HG03457 (cell line): Measurements from ENCODE around the gene NUP88.
"Not testable (repeated sequence)": the region's sequence is repeated elsewhere in the genome, so short reads cannot be mapped to it uniquely, and the experiment has no call there.

Experiments used
- ATAC-seq: cut with Tn5 transposase; IDR thresholded peaks from one replicate; pipeline ENCODE4 v1.9.1; 2021; ENCODE audit warnings: moderate number of reproducible peaks; ENCODE audit not compliant: unreplicated experiment

NUP88 gene

DNA sequence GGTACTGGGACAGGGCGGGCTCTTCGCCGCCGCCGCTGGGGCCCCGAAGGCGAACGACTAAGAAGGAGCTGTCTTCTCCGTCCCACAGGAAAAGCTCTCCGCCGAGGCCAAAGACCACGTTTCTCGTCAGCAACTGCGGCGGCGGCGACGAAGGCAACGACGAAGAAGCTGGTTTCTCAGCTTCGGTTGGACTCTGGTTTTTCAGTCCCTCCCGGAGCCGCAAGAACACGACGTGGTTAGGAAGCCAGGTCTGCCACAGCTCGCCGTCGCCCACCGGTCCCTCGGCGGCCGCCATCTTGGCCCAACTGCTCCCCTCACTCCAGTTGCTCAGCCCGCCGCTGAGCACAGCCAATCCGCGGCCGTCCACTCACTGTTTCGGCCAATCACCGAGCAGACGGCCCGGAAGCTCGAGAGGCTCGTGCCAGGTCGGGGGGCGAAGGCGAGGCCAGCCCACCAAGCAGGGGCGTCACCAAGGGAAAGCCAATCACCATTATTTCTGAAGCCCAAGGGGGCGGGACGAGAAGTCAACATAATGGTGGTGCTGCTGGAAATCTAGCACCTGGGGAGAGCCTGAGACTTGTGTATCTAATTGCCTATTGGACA, at the start of gene NUP88:
TSS of gene NUP88 (minus strand) at position 307 of the 603 bp plus-strand sequence. CDS start at position 295, 12 bp downstream.
- peak; percentile 78 for ATAC-seq

- ATAC-seq = no peak
Measured at GRCh38 chr17:5468075-5468473, 48.6 kb upstream of the NUP88 start.

GRCh38 chr17:5467416-5467815, 48.0 kb upstream of the NUP88 start:
- ATAC-seq = no peak

GRCh38 chr17:5466295-5466694, 46.8 kb upstream of the NUP88 start:
- no peak for ATAC-seq

- ATAC-seq = no peak
Measured at GRCh38 chr17:5464717-5465507, 45.5 kb upstream of the NUP88 start.

- no peak for ATAC-seq
Measured at GRCh38 chr17:5446786-5447185, 27.3 kb upstream of the NUP88 start.

- no peak for ATAC-seq
Measured at GRCh38 chr17:5444209-5444608, 24.7 kb upstream of the NUP88 start.

DNA sequence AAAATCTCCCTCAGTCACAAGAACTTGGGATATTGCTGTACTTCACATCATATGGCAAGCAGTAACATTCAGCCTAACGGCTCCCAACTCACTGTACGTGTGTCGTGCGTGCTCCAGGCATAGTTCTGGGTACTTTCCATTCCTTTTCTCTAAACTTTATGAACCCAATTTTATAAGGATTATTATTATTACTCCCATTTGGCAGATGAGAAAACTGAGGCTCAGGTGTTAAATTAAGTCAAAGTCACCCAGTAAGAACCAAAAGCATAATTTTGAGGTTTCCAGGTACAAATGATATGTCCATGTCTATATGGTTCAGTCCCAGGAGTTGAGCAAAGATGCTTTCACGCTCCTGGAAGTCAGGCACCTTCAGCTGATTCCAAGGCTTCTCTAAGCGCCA, 24.3 kb upstream of the NUP88 start:
- no peak for ATAC-seq

DNA sequence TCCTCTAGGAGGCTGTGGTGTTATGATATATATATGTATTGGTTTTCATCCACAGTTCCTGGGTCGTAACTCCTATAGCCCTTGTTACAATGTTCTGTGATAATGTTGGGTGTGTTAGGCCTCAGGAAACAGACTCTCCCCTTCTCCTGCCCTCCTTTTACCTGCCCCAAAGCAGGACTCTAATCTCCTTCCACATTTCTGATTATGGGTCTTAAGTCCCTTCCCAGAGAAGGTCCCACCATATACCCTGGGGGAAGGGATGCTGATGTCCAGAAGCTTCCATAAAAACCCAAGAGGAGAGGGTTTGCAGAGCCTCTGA, 19.9 kb upstream of the NUP88 start:
- ATAC-seq = peak; percentile 8

- peak; percentile 49 for ATAC-seq
Measured at GRCh38 chr17:5438716-5439445, 19.4 kb upstream of the NUP88 start, which contains the start of gene C1QBP. Gene C1QBP (minus strand): TSS chr17:5439155. CDS start chr17:5439073, 82 bp downstream.

DNA sequence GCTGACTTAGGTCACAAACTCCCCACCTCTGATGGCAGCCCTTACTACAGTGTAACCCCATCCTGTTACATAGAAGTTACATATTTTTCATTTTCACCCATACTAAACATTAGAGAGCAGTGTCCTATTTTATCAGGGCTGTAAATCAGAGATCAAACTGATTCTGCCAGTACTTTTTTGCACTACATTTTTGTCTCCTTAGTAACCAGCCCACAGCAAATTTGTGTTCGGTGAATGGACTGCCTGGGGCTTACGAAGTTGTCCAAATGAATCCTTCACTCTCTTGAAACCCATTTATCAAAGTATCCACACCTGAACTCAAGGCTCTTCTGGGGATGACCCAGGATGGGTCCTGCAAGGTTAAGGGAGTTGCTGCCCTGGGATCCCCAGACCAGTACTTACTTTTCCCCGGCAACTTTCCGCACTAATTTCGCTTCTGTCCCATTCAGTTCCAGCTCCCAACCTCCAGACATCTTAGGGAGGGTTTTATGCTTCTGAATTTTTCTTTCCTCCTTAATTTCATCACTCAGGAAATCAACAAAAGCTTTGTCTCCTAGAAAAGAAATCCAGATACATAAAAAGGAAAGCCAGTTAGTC, 18.4 kb upstream of the NUP88 start:
- ATAC-seq = no peak

DNA sequence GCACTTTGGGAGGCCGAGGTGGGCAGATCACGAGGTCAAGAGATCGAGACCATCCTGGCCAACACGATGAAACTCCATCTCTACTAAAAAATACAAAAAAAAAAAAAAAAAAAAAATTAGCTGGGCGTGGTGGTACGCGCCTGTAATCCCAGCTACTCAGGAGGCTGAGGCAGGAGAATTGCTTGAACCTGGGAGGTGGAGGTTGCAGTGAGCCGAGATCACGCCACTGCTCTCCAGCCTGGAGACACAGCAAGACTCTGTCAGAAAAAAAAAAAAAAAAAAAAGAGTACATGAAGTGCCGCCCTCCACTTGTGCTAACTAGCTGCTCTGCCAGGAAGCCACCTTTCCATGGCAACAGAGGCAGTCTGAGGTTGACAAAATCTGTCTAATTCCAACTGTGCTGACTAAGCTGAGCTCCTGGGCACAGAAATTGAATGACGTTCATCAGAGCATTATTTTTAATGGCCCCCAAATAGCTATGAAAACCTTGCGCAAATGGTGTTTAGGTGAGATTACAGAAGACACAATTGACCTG, 16.4 kb upstream of the NUP88 start:
- not testable (repeated sequence) for ATAC-seq

GRCh38 chr17:5434984-5435383, 15.5 kb upstream of the NUP88 start:
- ATAC-seq = no peak

GRCh38 chr17:5431949-5432556, 12.6 kb upstream of the NUP88 start:
- ATAC-seq = no peak

GRCh38 chr17:5431234-5431633, 11.8 kb upstream of the NUP88 start:
- not testable (repeated sequence) for ATAC-seq

- no peak for ATAC-seq
Measured at GRCh38 chr17:5430413-5430999, 11.0 kb upstream of the NUP88 start.

DNA sequence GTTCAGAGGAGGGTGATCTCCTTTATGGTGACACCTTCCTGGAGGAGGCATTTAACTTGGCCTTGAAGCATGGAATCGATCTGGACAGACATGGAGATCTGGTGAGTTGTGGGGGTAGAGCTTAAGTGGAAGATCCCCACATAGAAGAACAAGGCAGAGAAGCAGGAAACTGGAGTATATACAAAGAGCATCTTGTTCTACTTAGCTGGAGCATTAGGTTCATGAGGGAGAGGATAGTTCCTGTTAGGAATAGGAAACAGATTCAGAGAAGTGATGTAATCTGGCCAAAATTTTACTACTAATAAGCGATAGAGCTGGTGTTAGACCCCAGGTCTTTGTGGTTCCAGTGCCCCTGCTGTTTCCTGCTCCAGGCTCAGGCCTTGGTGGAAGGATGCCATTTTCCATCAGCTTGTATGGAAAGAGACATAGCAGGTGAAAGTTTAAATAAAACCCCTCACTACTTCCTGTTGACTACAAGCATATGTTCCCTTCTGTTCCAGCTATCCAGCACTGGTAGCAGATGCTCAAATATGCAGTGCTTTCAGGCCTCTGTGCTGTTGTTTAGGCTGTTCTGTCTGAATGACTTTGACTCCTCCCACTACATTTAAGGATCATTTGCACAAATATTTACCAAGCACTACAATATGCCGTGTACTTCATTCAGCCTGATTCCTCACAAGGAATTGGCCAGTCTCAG, 9.9 kb upstream of the NUP88 start:
- no peak for ATAC-seq

- ATAC-seq = no peak
Measured at GRCh38 chr17:5425826-5426225, 6.4 kb upstream of the NUP88 start.

- no peak for ATAC-seq
Measured at GRCh38 chr17:5424909-5425308, 5.4 kb upstream of the NUP88 start.

GRCh38 chr17:5422505-5422904, 3.0 kb upstream of the NUP88 start:
- no peak for ATAC-seq
